Lower leg skin (tissue), 4 donors: Measurements from ENCODE around the gene MR1. TPM values are rescaled to one million over a fixed set of nuclear protein-coding genes. Genes with fewer than 3 reads are reported as not detected.

Experiments used
- DNase-seq, 2 donors: peaks; one replicate each; pipeline ENCODE4 v3.0.0-alpha.2; 2019; ENCODE audit warnings: low spot score in 2 of 2
- H3K4me3 ChIP-seq: fragments of 200-600 bp; sonication (generic); 2 replicates; pipeline ENCODE4 v1.5.1; 2017; ENCODE audit warnings: mild to moderate bottlenecking, low read depth; ENCODE audit not compliant: poor library complexity, severe bottlenecking
- POLR2A ChIP-seq, 2 donors: fragments of 450-650 bp; IDR thresholded peaks; one replicate each; pipeline ENCODE4 v1.6.1; 2016 to 2017; ENCODE audit warnings: antibody characterized with exemption in 2 of 2, mild to moderate bottlenecking in 1 of 2, moderate library complexity in 1 of 2
- WGBS, 2 donors: methylation state at CpG; one replicate each; pipeline ENCODE4 v1.1.5; 2018; 5-methylcytosine and 5-hydroxymethylcytosine counted together
- intact Hi-C: fragments of 100-400 bp; cut with DNase I; formaldehyde crosslinking; loops from one replicate; pipeline ENCODE4 v1.15.0; 2023; ENCODE audit warnings: low total_unique reads
- total RNA-seq, 4 donors: library from RNA; depleted of rRNA; stranded (reverse); fragments of >200 nt; gene quantifications; one replicate each; pipeline ENCODE4 v1.1.0, GENCODE V29; 2016
- TF ChIP-seq, protein P1 (sequence below), 3 donors: fragments of 450-650 bp; IDR thresholded peaks; one replicate each; pipeline ENCODE4 v1.5.1; 2016; ENCODE audit warnings: antibody characterized with exemption in 3 of 3, mild to moderate bottlenecking in 3 of 3, moderate library complexity in 2 of 3

The MR1 gene
- total RNA-seq, 4 donors from 2014 or later: 13.2 to 18.6 (median 16.3) TPM

DNA sequence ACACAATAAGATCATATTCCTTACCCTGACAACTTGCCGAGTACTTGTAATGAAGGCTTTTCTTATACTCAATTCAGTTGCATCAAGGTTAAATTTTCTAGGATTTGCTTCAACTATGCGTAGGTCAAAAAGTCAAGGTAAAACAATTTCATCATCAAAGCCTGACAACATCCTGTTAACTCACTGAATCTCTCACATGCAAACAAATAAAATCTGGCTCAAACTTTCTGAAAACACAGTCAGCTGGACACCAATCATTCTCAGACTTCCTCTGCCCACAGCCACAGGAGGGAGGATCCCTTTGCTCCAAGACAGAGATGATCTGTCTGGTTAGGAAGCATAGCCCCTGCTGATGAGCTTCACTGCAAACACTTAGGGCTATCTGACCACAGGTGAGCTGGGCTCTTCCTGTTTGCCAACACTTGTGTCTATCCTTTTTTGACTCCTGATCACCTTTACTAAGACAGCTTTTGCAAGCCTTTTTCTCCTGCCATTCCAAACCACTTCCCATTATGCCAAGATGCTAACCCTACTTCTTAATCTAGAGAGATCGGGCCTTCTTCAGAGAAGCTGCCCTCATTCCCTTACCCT is 31.1 kb upstream of the MR1 start:
- no peak for DNase-seq
- 97 to 98% methylated on average over 3 of the region's 3 CpGs for WGBS, 2 donors
- TF ChIP-seq POLR2A (IDR thresholded peaks at IDR 0.05): no peak
- TF ChIP-seq, protein P1, sequence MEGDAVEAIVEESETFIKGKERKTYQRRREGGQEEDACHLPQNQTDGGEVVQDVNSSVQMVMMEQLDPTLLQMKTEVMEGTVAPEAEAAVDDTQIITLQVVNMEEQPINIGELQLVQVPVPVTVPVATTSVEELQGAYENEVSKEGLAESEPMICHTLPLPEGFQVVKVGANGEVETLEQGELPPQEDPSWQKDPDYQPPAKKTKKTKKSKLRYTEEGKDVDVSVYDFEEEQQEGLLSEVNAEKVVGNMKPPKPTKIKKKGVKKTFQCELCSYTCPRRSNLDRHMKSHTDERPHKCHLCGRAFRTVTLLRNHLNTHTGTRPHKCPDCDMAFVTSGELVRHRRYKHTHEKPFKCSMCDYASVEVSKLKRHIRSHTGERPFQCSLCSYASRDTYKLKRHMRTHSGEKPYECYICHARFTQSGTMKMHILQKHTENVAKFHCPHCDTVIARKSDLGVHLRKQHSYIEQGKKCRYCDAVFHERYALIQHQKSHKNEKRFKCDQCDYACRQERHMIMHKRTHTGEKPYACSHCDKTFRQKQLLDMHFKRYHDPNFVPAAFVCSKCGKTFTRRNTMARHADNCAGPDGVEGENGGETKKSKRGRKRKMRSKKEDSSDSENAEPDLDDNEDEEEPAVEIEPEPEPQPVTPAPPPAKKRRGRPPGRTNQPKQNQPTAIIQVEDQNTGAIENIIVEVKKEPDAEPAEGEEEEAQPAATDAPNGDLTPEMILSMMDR (IDR thresholded peaks at IDR 0.05): no peak
- intact Hi-C loops: no loop called here
- H3K4me3 ChIP-seq: no peak overlapping the region

DNA sequence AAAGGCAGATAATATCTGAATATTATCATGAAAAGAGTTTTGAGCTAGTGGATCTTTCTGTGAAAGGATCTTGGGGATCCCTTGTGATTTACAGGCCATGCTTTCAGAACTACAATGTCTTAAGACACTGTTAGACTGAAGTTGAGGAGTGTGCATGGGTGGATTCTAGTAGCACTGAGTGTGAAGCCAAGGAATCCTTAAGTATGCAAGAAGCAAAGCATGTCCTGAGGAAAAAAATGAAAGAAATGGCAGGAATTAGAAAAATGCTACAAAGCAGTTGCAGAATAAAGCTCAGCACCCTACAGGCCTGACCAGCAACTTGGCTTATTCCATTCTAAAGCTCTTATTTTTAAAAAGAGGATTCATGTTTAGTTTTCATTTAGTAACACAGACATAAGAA is 23.0 kb upstream of the MR1 start:
- H3K4me3 ChIP-seq: no peak overlapping the region
- no peak for DNase-seq
- intact Hi-C loops: no loop called here
- TF ChIP-seq, protein P1 (IDR thresholded peaks at IDR 0.05): no peak
- TF ChIP-seq POLR2A (IDR thresholded peaks at IDR 0.05): no peak

DNA sequence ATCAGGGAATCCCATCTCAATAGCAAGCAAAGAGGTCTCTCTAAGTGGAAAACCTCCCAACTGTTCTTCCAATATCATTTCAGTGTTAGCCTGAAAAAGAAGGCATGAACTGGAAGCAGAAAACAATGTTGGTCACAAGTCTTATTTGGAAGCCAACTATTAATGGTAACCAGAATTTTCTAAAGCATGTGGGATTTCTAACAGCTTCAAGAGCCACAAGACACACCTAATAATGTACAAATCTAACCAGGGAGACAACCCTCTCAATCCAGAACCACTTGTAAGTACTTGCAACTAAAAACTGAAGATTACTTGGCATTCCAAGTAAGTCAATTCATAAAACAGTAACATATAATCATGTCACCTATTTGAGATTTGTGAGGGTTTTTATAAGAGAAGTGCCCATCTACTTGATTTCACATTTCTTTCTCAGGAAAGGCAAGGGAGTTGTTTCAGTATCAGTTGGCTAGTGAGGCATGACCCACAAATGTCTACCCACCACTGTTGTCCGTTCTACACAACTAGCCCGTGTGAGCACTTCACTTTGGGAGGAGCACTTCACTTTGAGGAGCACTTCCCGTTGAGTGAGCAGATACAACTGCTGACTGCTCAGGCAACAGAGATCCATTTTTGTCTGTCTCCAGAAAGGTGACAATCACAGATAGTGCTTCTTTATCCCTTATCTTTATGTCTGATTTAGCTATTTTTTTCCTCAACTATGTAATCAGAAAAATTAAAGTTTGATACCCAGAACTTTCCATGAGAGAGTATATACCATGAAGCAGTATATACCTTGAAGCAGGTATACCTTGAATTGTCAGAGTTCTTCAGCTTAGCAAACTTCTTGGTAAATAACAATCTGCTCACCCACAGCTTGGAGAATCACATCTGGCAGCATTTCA is 22.2 kb upstream of the MR1 start:
- TF ChIP-seq, protein P1 (IDR thresholded peaks at IDR 0.05): no peak
- TF ChIP-seq POLR2A (IDR thresholded peaks at IDR 0.05): no peak
- intact Hi-C loops: no loop called here
- 69 to 74% methylated on average over 3 of the region's 3 CpGs for WGBS, 2 donors
- H3K4me3 ChIP-seq: no peak overlapping the region
- no peak for DNase-seq

DNA sequence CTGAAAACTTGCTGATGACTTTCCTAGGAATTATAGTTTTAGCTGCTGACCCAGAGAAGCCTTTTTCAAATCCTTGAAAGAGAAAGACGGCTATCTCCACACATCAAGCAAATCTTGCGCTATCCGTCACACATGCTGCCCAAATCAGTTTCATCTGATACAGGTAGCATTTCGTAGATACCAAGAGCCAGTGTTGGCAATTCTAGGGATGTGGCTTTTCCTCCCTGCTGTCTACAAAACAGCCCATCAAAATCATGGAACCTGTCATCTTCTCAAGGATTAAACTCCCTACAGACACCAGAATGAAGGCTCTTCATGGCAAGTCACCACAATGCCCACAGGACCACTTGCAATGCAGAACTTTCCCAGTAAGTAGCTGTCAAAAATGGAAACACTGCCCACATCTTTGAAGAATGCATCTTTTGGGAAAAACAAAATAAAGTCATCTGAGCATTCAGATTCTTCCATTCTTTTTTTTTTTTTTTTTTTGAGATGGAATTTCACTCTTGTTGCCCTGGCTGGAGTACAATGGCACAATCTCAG is 21.5 kb upstream of the MR1 start:
- TF ChIP-seq, protein P1 (IDR thresholded peaks at IDR 0.05): no peak
- no peak for TF ChIP-seq POLR2A (IDR thresholded peaks at IDR 0.05)
- DNase-seq: no peak
- 80 to 85% methylated on average over 4 of the region's 4 CpGs for WGBS, 2 donors
- intact Hi-C loops: no loop called here
- no peak overlapping the region for H3K4me3 ChIP-seq

DNA sequence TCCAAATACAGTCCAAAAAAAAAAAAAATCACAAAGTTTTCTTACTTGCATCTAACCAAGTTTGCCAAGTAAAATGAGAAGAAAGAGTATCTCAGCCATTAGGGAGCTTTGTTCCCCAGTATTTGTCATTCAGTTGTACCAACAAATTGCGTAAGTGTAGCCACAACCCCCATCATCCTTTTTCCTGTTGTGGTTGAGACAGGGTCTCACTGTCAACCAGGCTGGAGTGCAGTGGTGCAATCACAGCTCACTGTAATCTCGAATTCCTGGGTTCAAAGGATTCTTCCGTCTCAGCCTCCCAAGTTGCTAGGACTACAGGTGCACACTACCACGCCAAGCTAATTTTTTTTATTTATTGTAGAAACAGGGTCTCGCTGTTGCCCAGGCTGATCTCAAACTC is 20.6 kb upstream of the MR1 start:
- H3K4me3 ChIP-seq: no peak overlapping the region
- intact Hi-C loops: no loop called here
- no peak for DNase-seq
- 67 to 90% methylated on average over 5 of the region's 5 CpGs for WGBS, 2 donors
- TF ChIP-seq, protein P1 (IDR thresholded peaks at IDR 0.05): no peak
- no peak for TF ChIP-seq POLR2A (IDR thresholded peaks at IDR 0.05)
